HG03025 (cell line): ENCODE data around the gene TLE4.

Experiments used
- ATAC-seq: cut with Tn5 transposase; IDR thresholded peaks from one replicate; pipeline ENCODE4 v1.9.1; 2021; ENCODE audit warnings: mild to moderate bottlenecking, moderate library complexity; ENCODE audit not compliant: unreplicated experiment, low FRiP score

The TLE4 gene

DNA sequence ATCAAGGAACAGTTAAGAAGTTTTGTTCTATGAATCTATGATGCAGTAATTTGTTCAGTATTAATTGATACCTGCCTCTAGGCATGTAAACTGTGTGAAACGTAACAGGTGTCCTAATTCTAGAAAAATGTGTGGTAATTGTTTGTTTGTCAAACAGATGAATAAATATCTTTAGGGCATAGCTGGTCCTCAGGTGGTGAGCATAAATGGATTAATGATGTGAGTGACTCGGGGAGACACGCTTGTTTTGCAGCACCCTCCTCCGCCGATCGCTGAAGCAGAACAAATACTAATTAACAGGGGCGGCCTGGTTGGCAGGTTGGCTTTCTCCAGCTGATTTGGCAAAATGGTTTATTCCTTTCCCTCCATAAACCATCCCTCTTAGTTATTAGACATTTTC lies 88.8 kb downstream of the TLE4 start:
- ATAC-seq = no peak

DNA sequence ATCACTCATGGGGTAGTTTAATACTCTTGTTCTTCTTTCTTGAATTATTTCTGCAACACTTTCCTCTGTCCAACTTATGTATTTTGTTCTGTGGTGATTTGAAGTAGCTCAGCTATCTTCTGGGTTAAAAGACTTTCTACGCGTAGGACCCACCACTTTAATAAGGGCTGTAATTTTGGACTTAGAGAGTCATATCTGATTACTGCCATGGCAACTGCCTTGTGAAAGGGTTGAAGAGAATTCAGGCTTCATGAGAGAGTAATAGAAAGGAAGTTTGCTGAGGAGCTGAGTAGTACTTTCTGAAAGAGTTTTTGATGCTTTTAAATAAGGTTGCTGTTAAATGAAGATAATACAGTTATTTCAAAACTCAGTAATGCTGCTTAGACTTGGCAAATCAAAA lies 89.5 kb downstream of the TLE4 start:
- no peak for ATAC-seq

DNA sequence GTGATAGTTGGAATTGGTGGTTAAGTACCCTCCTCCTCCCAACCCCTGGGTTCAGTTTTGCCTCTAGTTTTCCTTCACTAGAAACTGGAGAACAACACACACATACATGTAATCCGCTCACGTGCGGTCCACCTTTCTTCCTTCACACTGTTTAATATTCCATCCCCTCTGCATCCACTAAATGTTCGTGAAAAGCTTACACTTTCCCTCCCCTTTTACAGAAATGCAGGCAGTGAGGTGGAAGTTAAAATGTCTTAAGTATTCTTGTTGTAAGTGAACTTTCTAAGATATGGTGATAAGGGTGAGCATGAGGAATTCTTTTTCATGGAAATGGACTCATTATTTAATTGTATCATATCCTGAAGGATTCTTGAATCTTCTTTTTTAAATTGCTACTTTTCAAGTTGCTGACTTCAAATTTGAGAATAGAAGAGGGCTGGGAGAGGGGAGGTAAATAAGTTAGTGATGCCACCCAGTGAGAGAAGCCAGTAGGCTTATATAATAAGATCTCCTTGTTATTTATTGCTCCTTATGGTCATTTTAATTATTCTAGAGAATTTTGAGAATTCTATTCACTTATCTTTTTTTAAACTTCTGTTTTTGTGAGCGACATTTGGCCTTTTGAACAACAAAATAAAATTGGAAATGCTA lies 90.2 kb downstream of the TLE4 start:
- no peak for ATAC-seq

DNA sequence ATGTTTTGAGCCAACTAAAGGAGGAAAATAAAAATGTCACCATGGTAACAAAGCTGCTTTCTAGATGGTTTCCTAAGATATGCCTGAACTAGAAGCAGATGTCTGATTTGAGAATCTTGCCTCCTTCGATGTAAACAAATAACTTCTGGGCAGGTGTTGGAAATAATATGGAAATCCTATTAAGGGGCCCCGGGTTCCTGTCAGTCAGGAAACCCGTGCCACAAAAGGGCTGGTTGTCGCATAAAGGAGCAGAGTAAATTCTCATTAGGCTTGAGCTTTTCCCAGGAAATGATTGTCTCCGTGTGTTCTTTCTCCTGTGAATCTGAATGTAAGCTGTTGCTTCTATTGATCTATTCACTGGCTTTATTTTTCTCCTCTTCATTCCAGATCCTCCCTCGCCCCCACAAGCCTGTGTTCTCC lies 90.8 kb downstream of the TLE4 start:
- ATAC-seq = no peak

DNA sequence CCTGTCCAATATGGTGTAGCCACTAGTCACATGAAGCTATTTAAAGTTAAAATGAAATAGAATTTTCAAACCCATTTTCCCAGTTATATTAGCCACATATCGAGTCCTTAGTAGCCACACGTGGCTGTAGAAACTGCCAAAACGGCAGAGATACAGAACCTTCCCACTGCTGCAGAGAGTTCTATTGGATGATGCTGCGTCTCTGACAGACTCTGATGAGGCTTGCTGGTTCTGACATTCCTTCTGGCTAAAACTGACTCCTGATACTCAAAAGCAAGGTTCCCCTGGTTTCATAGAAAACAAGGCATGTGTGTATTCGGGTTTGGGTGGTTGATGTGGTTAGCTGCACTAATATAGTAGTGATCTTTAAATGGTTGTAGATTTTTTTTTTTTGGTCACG lies 91.5 kb downstream of the TLE4 start:
- no peak for ATAC-seq

DNA sequence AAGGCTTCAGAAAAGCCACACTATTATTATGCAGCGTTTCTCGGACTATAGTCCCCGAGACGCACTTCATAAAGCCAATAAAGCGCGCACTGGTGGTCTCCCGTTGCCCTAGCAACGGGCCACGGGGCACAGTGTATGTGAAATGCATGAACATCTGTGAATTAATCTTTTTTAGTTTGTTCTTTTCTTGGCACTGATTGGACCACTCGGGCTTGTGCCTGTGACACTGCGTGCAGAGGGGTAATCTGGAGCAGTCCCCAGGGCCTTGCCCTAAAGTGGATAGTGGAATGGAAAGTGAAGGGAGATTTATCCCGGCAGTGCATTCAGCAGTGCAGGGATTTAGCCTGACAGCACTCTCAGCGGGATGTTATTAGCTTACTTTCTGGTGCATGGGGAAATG lies 92.1 kb downstream of the TLE4 start:
- ATAC-seq = no peak

DNA sequence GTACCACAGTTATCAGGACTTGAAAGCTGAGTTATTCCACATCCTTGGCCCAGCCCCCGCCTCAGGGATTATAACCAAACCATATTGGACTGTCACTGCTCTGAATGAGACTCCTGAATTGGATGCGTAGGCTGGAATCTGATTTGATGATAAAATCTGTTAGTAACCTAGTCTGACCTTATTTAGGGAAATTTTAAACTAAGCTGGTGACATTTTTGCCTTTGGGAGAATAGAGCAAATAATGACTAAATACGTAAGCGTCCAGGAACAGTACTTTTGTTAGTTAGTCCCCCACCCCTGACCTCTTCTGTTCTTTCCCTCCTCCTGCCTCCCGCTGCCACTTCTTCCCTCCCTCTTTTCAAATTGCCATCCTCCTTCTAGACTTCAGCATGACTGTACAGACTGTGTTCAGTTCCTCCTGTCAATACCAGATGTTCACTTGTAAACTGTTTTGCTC lies 92.6 kb downstream of the TLE4 start:
- ATAC-seq = no peak

DNA sequence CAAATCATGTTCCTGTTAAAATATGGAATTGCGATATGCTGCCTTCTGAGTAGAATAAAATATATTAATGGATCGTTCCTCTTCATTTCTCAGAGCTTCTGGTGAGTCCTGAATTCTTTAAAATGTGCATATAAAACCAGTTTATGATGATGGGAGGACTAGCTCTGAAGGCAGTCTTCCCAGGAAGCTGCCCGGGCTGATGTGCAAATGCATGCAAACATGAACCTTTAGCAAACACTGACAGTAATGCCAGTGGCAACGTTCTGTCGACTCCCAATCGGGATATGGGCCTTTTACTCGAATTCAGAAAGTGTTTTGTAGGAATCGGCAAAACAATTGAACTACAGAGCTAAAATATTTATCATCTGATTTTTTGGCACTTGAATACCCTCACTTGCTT lies 93.6 kb downstream of the TLE4 start:
- ATAC-seq = no peak

DNA sequence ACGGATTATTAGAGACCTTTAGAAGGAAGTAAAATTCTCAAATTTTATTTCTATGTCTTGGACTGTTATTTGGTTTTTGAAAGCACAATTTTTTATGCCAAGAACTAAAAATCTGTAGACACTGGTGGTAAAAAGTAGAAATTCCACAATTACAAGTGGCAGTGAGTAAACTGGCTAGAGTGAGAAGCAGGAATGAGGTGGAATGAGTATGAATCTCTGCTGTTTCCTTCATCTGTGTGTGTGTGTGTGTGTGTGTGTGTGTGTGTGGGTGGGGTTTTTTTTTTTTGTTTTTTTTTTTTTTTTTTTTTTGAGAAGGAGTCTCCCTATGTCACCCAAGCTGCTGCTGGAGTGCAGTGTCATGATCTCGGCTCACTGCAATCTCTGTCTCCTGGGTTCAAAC lies 94.2 kb downstream of the TLE4 start:
- no peak for ATAC-seq

DNA sequence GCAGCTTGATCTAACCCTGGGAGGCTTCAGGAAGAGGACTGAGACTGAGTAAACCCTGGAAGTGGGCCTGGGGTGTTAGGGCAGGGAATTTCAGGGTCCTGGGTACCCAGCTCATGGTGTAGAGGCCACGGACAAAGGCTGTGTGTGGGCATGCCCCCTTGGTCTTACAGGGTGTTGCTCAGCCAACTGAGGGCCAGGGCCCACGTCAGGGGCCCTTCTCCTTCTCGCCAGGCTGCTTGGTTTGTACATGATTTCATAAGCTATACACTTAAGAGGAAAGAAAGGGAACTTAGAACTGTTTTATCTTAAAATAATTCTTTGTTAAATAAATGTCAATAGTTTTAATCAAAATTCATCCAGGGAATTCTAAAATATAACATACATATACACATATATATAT lies 95.4 kb downstream of the TLE4 start:
- no peak for ATAC-seq

DNA sequence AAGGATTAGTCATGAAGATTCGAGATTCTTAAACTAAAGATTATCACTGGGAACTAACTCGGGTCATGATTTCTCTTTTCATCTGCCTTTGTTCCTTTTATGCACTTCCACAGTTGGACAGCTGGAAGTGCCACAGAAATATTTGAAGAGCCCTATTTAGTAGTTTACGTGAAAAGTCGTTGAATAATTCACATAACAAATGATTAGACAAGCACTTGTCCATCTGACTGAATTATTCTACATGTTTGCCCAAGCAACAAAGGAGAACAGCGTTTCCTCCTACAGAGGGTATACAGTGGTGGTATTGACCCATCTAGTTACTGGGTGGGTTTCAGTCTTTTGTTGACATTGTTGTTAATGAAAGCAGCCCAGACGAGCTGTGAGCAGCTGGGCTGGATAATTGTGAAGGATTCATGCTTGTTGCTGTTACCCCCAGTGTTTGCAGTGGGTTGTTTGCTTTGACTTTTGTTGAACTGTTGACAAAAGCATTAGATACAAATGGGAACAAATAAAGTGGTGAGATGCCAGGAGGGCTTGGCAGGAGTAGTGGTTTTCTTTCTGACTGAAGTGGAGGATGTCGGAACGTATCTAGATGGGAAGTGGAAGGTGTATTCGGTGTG lies 96.2 kb downstream of the TLE4 start:
- ATAC-seq = no peak

DNA sequence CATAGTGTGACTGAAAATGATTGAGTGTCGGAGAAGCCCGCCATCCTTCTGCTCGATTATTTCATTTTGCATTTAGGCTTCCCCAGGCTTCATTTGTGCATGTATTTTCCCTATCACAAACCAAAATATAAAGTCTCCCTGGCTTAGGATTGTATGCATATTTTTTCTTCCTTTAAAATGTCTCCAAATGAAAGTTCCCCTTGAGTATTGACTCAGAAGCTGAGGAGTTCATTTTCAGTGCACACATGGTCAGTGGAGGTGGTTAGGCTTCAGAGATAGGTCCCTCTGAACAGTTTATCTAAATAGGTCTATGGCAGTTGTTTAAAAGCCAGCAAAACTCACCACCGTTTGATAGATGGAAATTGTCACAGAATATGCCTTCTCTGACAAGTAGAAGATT lies 97.2 kb downstream of the TLE4 start:
- no peak for ATAC-seq

DNA sequence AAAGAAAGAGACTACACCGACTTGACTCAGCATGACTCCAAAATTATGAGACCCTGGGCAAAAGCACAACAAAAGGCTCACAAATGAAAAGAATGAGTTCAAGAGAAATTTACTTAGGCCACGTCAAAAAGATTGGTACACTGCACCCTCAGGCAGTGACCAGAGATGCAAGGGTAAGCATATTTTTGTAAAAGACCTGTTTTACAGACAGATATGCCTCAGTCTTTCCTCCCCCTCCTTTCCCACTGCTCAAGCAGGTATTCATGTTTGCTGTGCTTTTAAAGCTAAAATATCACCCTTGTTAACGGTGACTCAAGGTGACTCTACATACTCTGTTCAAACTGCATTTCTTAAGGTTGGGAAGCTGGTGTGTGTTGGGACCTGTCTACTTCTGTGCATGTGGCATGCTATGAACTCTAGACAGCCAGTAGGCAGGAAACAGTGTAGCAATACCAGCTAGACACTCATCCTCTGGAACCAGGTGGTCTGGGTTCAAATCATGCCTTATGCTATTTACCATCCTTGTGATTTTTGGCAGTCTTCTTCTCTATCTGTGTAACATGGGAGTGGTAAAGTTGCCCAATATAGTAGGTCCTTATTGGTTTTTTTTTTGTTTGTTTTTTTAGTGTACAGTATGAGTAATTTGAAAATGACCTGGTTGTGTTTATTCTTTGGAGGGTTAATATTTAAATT lies 98.7 kb downstream of the TLE4 start:
- no peak for ATAC-seq

DNA sequence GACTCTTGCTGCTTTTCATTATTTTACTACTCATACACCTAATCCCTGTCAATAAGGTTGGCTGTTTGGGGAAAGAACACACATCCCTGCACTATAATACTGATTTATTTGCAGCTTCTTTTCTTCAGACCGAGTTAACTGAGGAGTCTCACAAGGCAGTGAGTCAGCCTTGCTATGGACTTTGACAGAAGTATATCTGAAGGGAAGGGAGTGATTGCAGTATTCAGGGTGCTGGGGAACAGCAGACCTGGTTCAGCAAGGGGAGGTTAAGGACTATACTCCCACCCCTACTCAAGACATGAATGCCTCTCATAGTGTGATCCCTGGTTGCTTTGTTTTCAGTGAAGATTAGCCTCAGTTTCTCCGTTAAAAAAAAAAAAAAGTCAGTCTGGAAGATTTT lies 99.8 kb downstream of the TLE4 start:
- ATAC-seq = no peak

DNA sequence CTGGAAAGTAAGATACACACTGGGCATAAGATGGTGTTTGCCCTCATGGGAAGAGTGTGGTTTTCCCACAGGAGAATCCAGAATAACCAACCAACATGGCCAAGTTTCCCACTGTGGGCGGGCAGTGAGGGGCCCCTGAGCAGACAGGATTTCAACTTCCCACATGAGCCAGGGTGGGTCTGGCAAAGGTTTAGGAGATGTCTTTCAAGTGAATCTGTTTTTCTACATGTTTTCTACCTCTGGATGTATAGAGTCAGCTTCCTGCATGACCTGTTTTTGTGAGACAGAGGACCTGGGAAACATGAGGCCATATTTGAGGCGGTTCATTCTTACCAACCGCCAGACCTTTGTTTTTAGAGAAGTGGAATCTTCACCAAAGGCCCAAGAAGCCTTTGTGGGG lies 100.5 kb downstream of the TLE4 start:
- no peak for ATAC-seq

DNA sequence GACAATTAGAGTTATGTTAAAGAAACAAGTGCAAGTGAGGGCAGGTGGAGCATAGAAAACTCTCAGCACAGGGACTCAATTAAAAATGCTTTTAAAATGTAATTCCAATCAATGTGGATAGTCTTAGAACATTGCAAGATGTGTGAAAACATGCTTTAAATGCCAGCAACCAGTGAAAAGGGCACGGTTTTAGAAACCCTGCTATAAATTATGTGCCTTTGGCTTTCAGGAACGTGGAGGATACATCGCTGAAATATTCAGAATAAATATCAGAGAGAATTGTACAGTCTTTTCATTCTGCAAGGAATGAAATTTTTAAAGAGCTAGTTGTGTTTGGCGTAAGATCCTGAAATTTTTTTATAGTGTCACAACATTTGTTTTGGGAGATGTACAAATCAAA lies 101.1 kb downstream of the TLE4 start:
- no peak for ATAC-seq

DNA sequence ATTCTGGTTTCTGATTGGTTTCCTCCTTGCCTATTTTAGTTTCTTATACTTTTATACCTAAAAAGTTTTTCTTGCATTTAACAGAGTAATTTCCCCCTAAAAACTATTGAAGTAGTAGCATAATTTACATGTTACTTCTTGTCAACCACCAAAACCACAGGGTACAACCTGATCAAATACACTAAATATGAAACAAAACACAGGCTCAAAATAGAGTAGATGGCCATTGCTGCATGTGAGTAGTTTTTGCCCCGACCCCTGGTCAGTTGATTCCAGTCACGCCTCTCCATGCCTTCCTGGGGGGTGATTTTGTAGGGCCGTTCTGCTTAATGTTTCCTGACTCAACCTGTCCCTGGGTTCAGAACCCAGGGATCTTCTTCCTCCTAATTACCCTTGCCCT lies 101.8 kb downstream of the TLE4 start:
- no peak for ATAC-seq

DNA sequence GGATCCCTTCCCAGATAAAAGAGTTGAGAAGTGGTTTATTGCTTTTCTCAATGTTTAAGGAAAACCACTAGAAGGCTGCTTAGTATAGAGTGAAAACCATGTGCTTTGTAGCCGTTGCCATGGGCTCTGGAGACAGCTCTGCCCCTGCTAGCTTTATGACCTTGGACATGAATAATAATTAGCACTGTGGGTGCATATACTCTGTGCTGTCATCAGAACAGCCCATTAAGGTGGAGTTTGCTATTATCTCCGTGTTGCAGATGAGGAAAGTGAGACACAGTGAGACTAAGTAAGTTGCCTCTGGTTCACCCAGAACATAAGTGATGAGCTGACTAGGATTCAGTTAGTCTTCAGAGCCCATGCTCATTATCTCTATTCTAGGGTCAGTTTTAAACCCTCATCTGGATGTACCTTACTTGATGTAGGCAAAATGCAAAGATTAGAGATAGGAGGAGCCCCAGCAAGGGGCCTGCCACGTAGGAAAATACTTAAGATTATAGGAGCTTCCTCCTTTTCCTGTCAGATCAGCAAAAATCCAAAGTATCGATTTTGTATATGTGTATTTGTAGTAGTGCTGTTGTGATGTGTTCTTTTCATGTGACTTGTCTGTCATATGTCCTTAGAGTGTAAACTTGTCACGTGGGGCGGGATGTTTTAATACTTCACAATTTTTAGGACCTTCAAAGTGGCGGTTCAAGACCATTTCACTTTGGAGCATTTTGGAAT lies 102.5 kb downstream of the TLE4 start:
- ATAC-seq = no peak

DNA sequence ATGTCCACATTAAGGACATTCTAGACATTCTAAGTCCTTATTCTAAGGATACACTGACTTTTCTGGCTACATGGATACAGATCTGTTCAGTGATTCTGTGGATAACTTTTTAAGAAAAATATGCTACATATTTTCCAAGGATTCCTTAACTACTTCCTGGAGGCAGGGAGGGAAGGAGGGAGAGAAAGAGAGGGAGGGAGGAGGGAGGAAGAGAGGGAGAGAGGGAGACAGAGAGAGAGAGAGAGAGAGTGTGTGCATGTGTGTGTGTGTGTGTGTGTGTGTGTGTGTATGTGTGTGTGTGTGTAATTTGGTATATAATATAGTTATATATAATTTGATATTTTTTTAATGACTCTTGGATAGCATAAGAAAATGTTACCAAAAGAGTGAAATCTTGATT lies 109.8 kb downstream of the TLE4 start:
- ATAC-seq = no peak

DNA sequence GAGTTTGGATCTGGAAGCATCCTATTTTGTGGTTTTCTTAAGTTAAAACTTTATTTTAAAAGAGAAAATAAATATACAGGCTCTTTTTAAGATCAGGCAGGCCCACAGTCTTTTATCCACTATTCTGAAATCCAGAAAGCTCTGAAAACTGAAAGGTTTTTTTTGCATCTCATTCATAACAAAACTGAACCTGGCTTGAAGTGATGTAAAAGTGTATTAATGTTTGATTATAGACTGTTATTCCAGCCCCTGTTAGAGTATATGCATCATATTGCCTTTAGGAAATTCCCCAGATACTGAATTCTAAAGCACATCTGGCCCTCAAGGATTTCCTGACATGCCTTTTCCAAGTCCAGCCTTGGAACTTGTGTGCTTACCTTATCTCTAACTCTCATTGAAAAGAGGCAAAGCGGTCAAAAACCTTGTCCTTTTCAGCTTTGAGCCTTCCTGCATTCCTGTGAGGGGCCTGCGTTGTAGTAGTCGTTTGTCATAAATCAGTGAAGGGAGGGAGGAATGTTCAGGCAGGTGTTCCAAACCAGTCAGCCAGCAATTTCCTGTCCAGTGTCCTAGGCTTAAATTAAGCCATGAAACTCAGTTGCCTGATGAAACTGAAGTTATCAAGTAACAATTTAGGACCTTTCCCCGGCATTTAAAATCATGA lies 110.4 kb downstream of the TLE4 start:
- no peak for ATAC-seq

DNA sequence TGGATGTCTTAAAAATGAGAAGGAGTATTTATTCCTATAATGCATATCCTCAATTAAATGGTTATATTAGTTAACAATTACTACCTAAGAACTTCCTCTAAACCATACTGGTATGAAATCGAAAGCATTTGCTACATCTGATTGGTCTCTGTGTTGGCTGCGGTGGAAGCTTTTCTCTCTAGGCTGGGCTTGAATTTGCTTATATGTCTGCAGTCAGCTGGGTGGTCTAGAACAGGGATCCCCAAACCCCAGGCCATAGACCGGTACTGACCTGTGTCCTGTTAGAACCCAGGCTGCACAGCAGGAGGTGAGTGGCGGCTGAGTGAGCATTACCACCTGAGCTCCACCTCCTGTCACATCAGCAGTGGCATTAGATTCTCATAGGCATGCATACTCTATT lies 112.3 kb downstream of the TLE4 start:
- no peak for ATAC-seq
